ENCODE data around the gene ZNF333.
"Not testable (repeated sequence)": the region's sequence is repeated elsewhere in the genome, so short reads cannot be mapped to it uniquely, and the experiment has no call there.

The ZNF333 gene

DNA sequence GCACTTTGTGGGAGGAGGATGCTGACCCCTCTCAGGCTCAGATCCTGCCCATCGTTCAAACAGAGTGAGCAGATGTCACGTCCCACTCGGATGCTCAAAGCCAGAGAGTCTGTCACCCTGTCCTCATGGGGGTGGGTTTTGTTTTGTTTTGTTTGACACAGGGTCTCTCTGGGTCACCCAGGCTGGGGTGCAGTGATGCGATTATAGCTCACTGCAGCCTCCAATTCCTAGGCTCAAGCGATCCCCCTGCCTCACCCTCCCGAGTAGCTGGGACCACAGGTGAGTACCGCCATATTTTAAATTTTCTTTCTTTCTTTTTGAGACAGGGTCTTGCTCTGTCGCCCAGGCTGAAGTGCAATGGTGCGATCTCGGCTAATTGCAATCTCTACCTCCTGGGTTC, 84.5 kb downstream of the ZNF333 start:
- TF ChIP-seq, protein P1, sequence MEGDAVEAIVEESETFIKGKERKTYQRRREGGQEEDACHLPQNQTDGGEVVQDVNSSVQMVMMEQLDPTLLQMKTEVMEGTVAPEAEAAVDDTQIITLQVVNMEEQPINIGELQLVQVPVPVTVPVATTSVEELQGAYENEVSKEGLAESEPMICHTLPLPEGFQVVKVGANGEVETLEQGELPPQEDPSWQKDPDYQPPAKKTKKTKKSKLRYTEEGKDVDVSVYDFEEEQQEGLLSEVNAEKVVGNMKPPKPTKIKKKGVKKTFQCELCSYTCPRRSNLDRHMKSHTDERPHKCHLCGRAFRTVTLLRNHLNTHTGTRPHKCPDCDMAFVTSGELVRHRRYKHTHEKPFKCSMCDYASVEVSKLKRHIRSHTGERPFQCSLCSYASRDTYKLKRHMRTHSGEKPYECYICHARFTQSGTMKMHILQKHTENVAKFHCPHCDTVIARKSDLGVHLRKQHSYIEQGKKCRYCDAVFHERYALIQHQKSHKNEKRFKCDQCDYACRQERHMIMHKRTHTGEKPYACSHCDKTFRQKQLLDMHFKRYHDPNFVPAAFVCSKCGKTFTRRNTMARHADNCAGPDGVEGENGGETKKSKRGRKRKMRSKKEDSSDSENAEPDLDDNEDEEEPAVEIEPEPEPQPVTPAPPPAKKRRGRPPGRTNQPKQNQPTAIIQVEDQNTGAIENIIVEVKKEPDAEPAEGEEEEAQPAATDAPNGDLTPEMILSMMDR (IDR thresholded peaks at IDR 0.05; ENCODE audit: low read depth, low read length): no peak

DNA sequence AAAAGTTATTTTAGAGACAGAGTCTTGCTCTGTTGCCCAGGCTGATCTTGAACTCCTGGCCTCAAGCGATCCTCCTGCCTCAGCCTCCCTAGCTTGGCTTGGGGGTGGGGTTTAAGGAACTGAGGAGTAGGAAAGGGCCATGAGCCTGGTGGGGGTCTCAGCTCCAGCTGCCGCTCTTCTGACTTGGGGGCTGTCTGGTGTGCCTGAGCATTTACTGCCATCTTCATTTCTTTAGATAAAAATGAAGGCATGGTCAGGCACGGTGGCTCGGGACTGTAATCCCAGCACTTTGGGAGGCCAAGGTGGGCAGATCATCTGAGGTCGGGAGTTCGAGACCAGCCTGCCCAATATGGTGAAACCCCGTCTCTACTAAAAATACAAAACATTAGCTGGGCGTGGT, 85.5 kb downstream of the ZNF333 start:
- DNase-seq (ENCODE audit: extremely low read depth, low read depth): not testable (repeated sequence)

More for the DNA sequence above, 84.5 kb downstream of the ZNF333 start:
- DNase-seq (ENCODE audit: extremely low read depth, low read depth): no peak

DNA sequence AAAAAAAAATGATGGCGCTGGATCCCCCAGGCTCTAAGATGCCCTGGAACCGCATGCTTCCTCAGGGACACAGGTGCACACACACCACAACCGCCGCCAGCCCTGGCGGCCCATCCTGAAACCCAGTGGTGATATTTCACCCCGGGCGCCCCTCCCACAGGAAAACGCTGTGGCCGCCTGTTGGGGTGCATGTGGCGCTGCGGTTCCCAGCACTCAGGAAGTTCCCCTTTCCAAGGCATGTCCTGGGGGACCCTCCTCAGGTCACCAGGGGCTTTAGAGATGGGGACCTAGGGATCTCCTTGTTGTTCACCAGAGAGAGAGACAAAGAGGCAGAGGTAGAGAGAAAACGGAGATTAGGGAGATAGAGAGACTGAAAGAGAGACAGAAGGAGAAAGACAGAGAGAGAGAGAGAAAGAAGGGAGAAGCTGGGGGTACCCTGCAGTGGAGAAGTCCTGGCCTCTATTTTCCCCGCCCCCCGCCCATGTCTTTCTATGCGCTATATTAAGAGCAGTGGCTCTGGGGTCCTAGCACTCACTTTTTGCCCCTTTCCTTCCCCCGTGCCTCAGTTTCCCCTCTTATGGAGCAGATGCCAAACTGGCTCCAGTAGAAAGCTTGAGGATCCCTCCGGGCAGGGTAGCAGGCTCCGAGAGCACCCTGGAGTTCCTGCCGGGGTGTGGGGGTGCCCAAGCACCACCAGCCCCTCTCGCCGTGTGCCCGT, 86.2 kb downstream of the ZNF333 start:
- no peak for DNase-seq (ENCODE audit: extremely low read depth, low read depth)
- TF ChIP-seq, protein P1 (IDR thresholded peaks at IDR 0.05; ENCODE audit: low read depth, low read length): no peak

DNA sequence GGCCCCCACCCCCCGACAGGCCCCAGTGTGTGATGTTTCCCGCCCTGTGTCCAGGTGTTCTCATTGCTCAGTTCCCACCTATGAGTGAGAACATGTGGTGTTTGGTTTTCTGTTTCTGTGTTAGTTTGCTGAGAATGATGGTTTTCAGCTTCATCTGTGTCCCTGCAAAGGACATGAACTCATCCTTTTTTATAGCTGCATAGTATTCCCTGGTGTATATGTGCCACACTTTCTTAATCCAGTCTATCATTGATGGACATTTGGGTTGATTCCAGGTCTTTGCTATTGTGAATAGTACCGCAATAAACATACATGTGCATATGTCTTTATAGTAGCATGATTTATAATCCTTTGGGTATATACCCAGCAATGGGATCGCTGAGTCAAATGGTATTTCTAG, 87.8 kb downstream of the ZNF333 start:
- DNase-seq (ENCODE audit: extremely low read depth, low read depth): not testable (repeated sequence)

DNA sequence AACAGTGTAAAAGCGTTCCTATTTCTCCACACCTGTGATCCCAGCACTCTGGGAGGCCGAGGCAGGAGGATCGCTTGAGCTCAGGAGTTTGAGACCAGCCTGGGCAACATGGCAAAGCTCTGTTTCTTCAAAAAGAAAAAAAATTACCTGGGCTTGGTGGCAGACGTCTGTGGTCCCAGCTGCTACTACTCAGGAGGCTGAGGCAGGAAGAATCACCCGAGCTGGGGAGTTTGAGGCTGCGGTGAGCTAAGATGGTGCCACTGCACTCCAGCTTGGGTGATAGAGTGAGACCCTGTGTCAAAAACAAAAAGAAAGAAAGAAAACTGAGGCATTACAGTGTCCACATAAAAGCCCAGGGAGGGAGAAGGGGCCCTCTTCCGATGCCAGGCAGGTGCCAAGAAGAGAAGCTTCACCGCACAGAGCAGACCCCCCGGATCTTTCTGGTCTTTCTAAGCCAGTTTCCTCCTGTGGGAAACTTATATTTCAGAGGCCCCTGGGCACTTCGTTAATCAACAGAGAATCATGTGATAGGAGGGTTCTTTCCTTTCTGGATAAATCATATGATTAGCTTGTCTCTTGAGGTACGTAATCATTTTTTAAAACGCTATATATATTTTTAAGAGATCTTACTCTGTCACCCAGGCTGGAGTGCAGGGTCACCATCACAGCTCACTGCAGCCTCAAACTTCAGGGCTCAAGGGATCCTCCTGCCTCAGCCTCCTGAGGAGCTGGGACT, 88.4 kb downstream of the ZNF333 start, which contains the start of gene ADGRE2:
ADGRE2 (minus strand) TSS at position 451 of the 736 bp plus-strand sequence. CDS start 1,804 bp downstream, outside the sequence.
- not testable (repeated sequence) for DNase-seq (ENCODE audit: extremely low read depth, low read depth)

DNA sequence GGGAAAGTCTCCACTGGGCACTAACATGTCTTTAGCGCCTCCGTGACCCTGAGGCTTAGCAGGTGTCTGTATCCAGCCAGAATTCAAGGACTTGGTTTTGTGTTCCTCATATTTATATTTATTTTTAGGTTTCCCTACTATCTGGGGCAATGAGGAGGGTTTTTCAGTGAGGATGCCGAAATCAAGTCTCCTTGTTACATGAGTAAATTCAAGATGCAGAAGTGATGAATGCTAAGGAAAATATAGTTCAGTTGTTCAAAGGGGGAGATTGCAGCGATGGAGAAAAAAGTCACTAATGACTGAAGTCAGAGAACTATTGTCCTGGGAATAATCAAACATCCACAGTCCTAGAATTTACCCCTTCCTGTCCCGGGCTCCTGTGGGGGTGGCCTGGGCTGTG, 89.3 kb downstream of the ZNF333 start:
- TF ChIP-seq, protein P1 (IDR thresholded peaks at IDR 0.05; ENCODE audit: low read depth, low read length): no peak
- no peak for DNase-seq (ENCODE audit: extremely low read depth, low read depth)

DNA sequence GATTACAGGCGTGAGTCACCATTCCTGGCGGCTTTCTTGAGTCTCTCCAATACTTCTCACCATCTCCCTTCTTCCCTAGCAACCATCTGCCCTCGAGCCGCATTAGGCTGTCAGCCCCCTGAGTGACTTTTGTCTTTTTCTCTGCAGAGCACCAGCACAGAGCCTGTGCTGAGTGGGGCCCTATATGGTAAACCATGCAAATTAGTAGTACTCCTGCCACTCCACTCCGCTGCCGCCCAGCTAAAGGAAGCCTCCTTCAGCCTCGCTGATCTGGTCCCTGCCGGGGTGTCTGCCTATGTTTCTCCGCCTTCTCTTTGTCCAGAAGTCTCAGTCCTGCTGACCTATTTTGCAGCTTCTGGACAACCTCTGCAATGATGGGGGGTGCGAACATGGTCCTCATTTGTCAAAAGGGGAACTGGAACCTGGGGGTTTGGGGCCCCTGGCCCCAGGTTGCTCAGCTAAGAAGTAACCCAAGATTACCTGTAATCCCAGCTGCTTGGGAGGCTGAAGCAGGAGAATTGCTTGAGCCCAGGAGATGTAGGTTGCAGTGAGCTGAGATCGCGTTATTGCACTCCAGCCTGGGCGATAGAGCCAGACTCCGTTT, 90.9 kb downstream of the ZNF333 start:
- DNase-seq (ENCODE audit: extremely low read depth, low read depth): not testable (repeated sequence)

DNA sequence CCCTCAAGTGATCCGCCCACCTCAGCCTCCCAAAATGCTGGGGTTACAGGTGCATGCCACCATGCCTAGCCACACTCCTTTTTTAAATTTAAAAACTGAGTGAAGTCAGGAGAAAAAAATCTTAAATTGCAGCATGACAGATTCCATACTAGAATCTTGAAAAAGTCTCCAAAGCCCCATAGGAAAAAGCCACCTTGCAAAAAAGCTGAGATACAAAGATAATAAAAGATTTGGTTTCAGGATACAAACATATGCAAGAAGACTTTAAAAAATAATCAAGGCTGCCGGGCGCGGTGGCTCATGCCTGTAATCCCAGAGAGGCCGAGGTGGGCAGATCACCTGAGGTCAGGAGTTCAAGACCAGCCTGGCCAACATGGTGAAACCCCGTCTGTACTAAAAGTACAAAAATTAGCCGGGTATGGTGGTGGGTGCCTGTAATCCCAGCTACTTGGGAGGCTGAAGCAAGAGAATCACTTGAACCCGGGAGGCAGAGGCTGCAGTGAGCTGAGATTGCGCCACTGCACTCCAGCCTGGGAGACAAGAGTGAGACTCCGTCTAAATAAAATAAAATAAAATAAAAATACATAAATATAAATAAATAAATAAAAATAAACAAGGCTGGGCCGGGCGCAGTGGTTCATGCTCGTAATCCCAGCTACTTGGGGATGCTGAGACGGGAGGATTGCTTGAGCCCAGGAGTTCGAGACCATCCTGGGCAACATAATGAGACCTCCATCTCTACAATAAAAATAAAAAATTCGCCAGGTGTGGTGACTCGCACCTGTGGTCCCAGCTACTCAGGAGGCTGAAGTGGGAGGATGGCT, 92.1 kb downstream of the ZNF333 start:
- DNase-seq (ENCODE audit: extremely low read depth, low read depth): not testable (repeated sequence)

DNA sequence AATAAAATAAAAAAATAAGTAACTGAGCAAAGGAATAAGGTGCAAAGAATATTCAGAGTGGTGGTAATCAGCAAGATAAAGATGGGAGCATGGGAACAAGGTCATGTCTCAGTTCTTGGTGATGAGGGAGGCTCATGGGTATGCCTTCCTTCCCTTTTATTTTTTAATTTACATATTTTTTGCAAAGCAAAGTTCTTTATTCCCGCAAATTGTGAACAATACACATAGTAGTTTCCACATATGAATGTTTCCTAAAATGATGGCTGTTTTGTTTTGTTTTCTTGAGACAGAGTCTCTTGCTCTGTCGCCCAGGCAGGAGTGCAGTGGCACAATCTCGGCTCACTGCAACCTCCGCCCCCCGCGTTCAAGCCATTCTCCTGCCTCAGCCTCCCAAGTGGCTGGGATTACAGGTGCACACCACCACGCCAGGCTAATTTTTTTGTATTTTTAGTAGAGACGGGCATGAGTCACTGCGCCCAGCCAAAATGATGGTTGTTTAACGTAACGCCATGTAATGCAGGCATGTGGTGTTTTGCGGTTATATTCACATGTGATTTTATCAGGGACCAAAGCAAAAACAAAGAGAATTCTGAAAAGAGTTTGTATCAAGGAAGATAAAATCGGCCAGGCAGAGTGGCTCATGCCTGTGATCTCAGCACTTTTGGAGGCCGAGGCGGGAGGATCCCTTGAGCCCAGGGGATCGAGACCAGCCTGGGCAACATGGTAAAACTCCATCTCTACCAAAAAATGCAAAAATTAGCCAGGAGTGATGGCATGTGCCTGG, 93.0 kb downstream of the ZNF333 start:
- no peak for DNase-seq (ENCODE audit: extremely low read depth, low read depth)
- TF ChIP-seq, protein P1 (IDR thresholded peaks at IDR 0.05; ENCODE audit: low read depth, low read length): no peak
